ENCODE results near the gene CUL7. TPM values are rescaled to one million over a fixed set of nuclear protein-coding genes. Genes with fewer than 3 reads are reported as not detected.

The CUL7 gene
- total and polyA plus RNA-seq, 5 experiments from 2014 or later = 1.6 to 14.4 (median 3.5) TPM

Other genes starting within 250 kb of the CUL7 start
- 100 to 1,000 TPM; 113 to 135 TPM for gene RPL7L1, start 174.2 kb downstream of the CUL7 start, total RNA-seq
- 10 to 100 TPM; 65.3 to 87.9 (median 67.4) TPM for gene RPL7L1, start 174.2 kb downstream of the CUL7 start, polyA plus RNA-seq
- not detected for gene PTCRA, start 137.8 kb downstream of the CUL7 start, total RNA-seq
- not detected for gene PTCRA, start 137.8 kb downstream of the CUL7 start, polyA plus RNA-seq
- 100 to 1,000 TPM; 102 to 103 TPM for gene CNPY3, start 124.4 kb downstream of the CUL7 start, total RNA-seq
- gene CNPY3, start 124.4 kb downstream of the CUL7 start, polyA plus RNA-seq = 100 to 1,000 TPM in 2 of 3 donors, 10 to 100 TPM in 1; 90.3 to 158 (median 124) TPM
- gene GNMT, start 93.1 kb downstream of the CUL7 start, total RNA-seq = 1 to 10 TPM; 1.9 to 2.1 TPM
- under 1 TPM in 2 of 3 donors, not detected in 1; 0.19 to 0.34 TPM for gene GNMT, start 93.1 kb downstream of the CUL7 start, polyA plus RNA-seq
- gene PEX6, start 74.7 kb downstream of the CUL7 start, total RNA-seq = 10 to 100 TPM; 34.5 to 38.3 TPM
- gene PEX6, start 74.7 kb downstream of the CUL7 start, polyA plus RNA-seq = 10 to 100 TPM; 17.6 to 30.8 (median 23.6) TPM
- gene PPP2R5D, start 69.3 kb downstream of the CUL7 start, total RNA-seq = 10 to 100 TPM; 27.0 to 32.4 TPM
- 10 to 100 TPM; 11.6 to 29.8 (median 17.6) TPM for gene PPP2R5D, start 69.3 kb downstream of the CUL7 start, polyA plus RNA-seq
- gene MEA1, start 39.9 kb downstream of the CUL7 start, total RNA-seq = 10 to 100 TPM; 33.9 to 38.4 TPM
- 10 to 100 TPM; 73.4 to 90.9 (median 77.5) TPM for gene MEA1, start 39.9 kb downstream of the CUL7 start, polyA plus RNA-seq
- 10 to 100 TPM; 71.6 to 77.3 TPM for gene KLHDC3, start 39.6 kb downstream of the CUL7 start, total RNA-seq
- 100 to 1,000 TPM; 107 to 136 (median 117) TPM for gene KLHDC3, start 39.6 kb downstream of the CUL7 start, polyA plus RNA-seq
- gene RRP36, start 32.2 kb downstream of the CUL7 start, total RNA-seq = 10 to 100 TPM; 53.9 to 55.5 TPM
- 10 to 100 TPM; 52.7 to 74.5 (median 57.8) TPM for gene RRP36, start 32.2 kb downstream of the CUL7 start, polyA plus RNA-seq
- gene MRPL2, start 5.6 kb upstream of the CUL7 start, total RNA-seq = 10 to 100 TPM; 58.1 to 59.3 TPM
- gene MRPL2, start 5.6 kb upstream of the CUL7 start, polyA plus RNA-seq = 10 to 100 TPM; 40.7 to 69.9 (median 59.5) TPM
- 10 to 100 TPM; 57.2 to 64.6 TPM for gene KLC4, start 5.8 kb upstream of the CUL7 start, total RNA-seq
- 10 to 100 TPM in 2 of 3 donors, 1 to 10 TPM in 1; 9.9 to 12.7 (median 10.9) TPM for gene KLC4, start 5.8 kb upstream of the CUL7 start, polyA plus RNA-seq
- gene PTK7, start 22.5 kb upstream of the CUL7 start, total RNA-seq = 10 to 100 TPM; 19.4 to 22.2 TPM
- gene PTK7, start 22.5 kb upstream of the CUL7 start, polyA plus RNA-seq = 10 to 100 TPM in 1 of 3 donors, 1 to 10 TPM in 1, not detected in 1; 6.5 to 10.3 TPM
- gene SRF, start 117.4 kb upstream of the CUL7 start, total RNA-seq = 10 to 100 TPM; 26.5 to 27.3 TPM
- 1 to 10 TPM; 3.9 to 6.9 (median 5.2) TPM for gene SRF, start 117.4 kb upstream of the CUL7 start, polyA plus RNA-seq
- gene CUL9, start 128.3 kb upstream of the CUL7 start, total RNA-seq = 100 to 1,000 TPM; 101 to 110 TPM
- 10 to 100 TPM in 2 of 3 donors, 1 to 10 TPM in 1; 6.8 to 10.4 (median 10.3) TPM for gene CUL9, start 128.3 kb upstream of the CUL7 start, polyA plus RNA-seq
- gene DNPH1, start 175.6 kb upstream of the CUL7 start, total RNA-seq = 10 to 100 TPM; 45.9 to 53.8 TPM
- gene DNPH1, start 175.6 kb upstream of the CUL7 start, polyA plus RNA-seq = 100 to 1,000 TPM; 109 to 173 (median 121) TPM
- gene TTBK1, start 189.6 kb upstream of the CUL7 start, total RNA-seq = not detected
- gene TTBK1, start 189.6 kb upstream of the CUL7 start, polyA plus RNA-seq = not detected
- gene SLC22A7, start 244.4 kb upstream of the CUL7 start, total RNA-seq = not detected
- gene SLC22A7, start 244.4 kb upstream of the CUL7 start, polyA plus RNA-seq = not detected

All from naive thymus-derived CD8-positive, alpha-beta T cell (primary cell).